Smooth muscle cell of bladder (primary cell): Measurements from ENCODE around the gene NR1H2. TPM values are rescaled to one million over a fixed set of nuclear protein-coding genes. Genes with fewer than 3 reads are reported as not detected.

Experiments used
- total RNA-seq: library from RNA; depleted of rRNA; stranded (reverse); fragments of >200 nt; gene quantifications from 2 replicates; pipeline ENCODE4 v1.2.3, GENCODE V29; 2014

Gene NR1H2
- total RNA-seq: 79.9 and 95.2 TPM in 2 replicates

DNA sequence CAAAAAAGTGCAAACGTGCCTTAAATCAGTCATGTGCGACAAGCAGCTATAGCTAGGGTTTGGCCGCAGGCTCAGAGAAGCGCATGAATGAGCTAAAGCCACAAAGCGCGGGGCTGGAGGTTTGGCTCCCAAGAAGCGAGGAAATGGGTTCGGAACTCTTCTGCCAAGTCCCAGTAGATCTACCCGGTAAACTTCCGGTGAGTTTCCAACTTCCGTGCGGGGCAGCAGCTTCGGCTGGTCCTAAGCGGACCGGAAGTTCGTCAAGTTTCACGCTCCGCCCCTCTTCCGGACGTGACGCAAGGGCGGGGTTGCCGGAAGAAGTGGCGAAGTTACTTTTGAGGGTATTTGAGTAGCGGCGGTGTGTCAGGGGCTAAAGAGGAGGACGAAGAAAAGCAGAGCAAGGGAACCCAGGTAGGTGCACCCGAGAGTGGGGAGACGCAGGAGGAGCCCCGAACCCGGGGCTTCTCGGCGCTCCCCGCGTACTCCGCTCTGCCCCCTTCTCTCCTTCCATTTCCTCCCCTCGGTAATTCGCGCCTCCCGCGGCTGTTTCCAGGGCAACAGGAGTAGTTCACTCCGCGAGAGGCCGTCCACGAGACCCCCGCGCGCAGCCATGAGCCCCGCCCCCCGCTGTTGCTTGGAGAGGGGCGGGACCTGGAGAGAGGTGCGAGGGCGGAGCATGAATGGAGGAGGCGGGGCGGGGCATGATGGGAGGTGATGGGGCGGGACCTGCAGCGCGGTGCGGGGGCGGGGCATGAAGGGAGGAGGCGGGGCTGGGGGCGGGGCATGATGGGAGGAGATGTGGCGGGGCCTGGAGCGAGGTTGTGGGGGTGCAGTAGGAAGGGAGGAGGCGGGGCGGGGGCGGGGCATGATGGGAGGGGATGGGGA is at the start of gene NR1H2:
TSS of gene NR1H2 (plus strand) at position 292 of the 885 bp plus-strand sequence. CDS start 1,149 bp downstream, outside the sequence.

DNA sequence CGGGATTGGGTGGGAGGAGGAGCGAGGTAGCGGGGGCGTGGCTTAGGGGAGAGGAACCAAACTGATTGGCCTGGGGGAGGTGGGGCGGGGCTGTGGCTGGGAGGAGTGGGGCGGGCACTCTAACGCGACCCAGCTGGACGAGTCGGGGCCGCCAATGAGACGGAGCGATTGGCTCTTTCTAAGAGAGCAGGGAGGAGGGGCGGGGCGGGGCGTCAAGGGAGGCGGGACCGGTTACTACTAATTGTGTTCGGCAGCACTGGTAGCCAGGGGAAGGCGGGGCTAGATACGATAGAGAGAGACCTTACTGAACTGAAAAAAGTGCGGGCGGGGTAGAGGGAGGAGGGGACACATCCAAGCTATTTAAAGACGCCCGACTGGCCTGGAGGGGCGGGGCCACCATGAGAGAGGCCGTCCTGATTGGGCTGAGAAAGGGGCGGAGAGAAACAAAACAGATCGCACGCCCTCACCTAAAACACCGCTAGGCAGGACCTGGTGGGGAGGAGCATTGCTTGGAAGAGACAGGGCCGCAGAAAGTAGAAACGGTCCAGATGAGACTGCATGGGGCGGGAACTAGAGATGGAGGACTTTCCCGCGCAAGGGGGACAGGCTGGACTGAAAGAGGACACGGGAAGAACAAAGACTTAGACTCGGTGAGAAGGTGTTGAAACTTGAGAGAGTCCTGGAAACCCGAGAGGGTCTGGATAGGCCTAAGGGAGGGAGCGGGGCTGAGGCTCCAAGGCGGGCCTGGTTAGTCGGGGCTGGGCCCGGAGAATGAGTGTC is 46.9 kb upstream of the NR1H2 start, which contains the start of gene KCNC3:
TSS of gene KCNC3 (minus strand) at position 232 of the 780 bp plus-strand sequence. CDS start 295 bp downstream, outside the sequence.

DNA sequence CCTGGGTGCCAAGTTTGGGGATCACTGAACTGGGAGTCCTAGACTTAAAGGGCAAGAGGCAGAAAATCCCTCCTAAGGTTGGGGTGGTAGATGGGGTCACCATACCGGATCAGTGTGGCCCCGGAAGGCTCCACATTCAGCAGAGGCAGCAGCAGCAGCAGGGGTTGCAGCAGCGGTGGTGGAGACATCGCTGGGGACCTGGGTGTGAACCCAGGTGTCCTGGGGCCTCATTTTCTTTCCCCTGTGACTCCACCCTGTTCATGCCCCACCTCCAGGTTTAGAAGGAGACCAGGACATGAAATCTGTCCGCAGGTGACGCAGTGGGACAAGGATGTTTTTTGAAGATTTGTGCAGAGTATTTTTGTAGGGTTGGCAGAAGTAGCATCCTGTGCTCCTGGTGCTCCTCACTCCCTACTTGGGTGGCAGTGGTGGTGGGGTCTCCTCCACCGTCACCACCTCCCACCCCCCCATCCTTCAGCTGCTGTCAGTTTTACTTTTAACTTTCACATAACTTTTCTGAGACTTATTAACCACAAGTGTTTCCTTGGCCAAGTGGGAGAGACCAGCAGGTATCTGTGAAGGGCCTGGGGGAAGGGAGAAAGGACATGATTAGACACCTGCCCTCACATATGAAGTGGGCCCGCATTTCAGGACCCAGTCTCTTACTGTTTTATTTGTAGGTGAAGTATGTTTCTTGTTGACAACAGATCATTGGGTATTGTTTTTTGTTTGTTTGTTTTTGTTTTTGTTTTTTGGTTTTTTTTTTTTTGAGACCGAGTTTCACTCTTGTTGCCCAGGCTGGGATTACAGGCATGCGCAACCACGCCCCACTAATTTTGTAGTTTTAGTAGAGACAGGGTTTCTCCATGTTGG is 10.6 kb upstream of the NR1H2 start, which contains the start of gene NAPSA:
TSS of gene NAPSA (minus strand) at position 206 of the 873 bp plus-strand sequence. CDS start at position 188, 18 bp downstream.

DNA sequence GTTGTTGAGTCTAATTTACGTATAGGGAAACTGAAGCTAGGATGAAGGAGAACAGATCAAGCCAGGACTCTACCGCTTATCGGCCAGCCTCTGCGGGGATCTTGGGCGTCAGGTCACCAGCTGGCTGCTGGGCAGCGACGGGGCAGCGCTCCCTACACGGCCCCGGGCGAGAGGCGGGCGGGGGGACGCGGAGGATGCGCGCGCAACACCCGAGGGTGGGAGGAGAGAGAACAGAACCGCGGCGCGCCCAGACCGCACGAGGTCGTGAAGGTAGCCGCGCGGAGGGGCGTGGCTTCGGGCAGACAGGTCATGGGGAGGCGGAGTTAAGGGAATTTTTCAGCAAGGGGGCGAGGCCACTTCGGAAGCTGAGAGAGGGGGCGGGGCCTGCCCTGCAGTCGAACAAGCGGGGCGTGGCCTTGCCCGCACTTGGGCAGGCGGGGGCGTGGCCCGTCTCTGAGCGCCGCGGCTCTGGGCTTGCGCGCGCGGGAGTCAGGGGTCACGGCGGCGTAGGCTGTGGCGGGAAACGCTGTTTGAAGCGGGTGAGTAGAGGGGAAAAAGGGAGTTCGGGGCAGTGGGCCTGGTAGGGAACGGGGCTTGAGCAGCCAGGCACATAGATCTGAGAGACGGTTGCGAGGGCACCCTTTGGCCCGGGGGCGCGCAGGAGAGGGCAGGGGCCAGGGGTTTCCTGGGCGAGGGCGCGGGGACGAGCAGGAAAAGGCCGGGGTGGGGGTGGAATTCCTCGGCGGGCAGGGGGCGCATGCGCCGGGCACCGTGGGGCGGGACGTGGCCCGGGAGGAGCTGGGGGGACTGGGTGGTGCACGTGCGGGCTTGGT is 7.8 kb downstream of the NR1H2 start, which contains the start of gene POLD1:
TSS of gene POLD1 (plus strand) at position 496 of the 833 bp plus-strand sequence. CDS start 14,505 bp downstream, outside the sequence.

DNA sequence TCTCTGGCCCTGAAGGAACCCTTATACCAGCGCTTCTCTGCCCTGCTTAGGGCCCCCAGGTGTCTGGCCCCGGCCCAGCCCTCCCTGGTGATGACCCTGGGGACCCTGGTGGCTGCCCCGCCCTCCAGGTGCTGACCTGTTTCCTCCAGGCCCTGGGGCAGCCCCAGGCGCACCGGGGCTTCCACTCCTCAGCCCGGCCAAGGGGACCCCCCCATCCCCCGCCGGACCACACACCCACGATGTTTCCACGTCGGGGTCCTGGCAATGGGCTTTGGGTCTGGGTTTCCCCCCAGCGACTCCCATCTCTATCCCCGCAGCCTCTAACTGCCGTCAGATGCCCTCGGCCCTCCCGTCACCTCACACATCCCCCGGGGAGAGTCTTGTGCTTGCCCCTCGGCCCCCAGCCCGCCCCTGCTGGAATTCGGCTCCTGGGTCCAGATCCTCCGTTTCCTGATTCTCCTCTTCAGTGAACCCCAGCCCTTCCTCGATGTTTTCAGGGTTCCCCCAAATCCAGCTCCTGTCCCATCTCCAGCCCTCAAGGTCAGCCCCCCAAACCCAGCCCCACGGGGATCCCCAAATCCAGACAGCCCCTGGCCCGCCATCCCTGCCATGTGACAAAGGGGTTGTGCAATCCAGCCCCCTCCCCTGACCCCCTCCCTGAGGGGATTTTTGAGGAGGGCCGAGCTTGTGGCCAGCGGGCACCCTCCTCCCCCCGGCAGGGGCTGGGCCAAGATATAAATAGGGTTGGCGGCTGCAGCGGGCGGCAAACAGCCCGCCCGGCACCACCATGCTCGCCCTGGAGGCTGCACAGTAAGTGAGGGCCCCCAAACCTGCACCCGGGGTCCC is 42.1 kb downstream of the NR1H2 start, which contains the start of gene SPIB:
TSS of gene SPIB (plus strand) at position 763 of the 846 bp plus-strand sequence. CDS start at position 788, 25 bp downstream.

GRCh38 chr19:50432221-50433028 is 56.2 kb downstream of the NR1H2 start, which contains the start of gene MYBPC2:
TSS of gene MYBPC2 (plus strand) at chr19:50432892. CDS start at chr19:50432954, 62 bp downstream.

Other genes with a start within 250 kb of the NR1H2 start
- gene IZUMO2, start 213.2 kb upstream of the NR1H2 start, total RNA-seq: not detected in 2 replicates
- under 0.01 TPM in 1 of 2 replicates, not detected in the other for gene MYH14, start 172.8 kb upstream of the NR1H2 start, total RNA-seq
- 0.09 TPM in 1 of 2 replicates, not detected in the other for gene KCNC3, start 47.1 kb upstream of the NR1H2 start, total RNA-seq
- gene NAPSA, start 10.8 kb upstream of the NR1H2 start, total RNA-seq: under 0.01 and 0.18 TPM in 2 replicates
- 12.2 and 13.2 TPM in 2 replicates for gene POLD1, start 7.9 kb downstream of the NR1H2 start, total RNA-seq
- gene SPIB, start 42.5 kb downstream of the NR1H2 start, total RNA-seq: not detected in 2 replicates
- gene MYBPC2, start 56.4 kb downstream of the NR1H2 start, total RNA-seq: not detected in 2 replicates
- 30.2 and 33.5 TPM in 2 replicates for gene EMC10, start 100.0 kb downstream of the NR1H2 start, total RNA-seq
- gene GARIN5A, start 100.4 kb downstream of the NR1H2 start, total RNA-seq: 0.09 and 0.28 TPM in 2 replicates
- gene JOSD2, start 134.7 kb downstream of the NR1H2 start, total RNA-seq: 36.1 and 38.2 TPM in 2 replicates
- gene ASPDH, start 137.5 kb downstream of the NR1H2 start, total RNA-seq: not detected in 2 replicates
- 0.14 and 0.18 TPM in 2 replicates for gene LRRC4B, start 192.0 kb downstream of the NR1H2 start, total RNA-seq